Measurements from ENCODE around the gene LCE2D. TPM values are rescaled to one million over a fixed set of nuclear protein-coding genes. Genes with fewer than 3 reads are reported as not detected.

Gene LCE2D, protein sequence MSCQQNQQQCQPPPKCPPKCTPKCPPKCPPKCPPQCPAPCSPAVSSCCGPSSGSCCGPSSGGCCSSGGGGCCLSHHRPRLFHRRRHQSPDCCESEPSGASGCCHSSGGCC
- total RNA-seq (2014; rRNA removed; shearing (Covaris generic)) (not detected in 2 replicates), total RNA-seq (2022) (not detected in 2 replicates), Bru-seq, nascent RNA (not detected), BruChase-seq, experiment 1, labeled RNA remaining after a 6-hour chase (not detected), BruChase-seq, experiment 2, labeled RNA remaining after a 2-hour chase (not detected)
- long read RNA-seq: 0 reads

DNA sequence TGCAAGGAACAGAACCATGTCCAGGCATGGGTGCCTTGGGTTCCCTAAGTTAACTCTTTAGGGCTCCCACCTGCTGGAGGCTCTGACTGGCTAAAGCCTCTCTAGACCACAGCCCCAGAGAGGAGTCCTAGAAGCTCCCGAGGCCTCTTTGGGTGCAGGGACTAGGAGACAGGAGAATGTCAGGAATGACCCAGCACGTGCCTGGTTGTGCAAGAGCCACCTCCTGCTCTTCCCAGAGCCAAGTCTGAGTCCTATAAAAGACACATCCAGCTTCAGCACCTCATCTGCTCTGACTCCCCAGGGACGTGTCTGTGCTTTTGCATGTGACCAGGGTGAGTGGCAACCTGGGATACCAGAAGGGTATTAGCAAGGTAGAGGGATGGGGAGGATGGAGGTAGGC lies at the start of gene LCE2D:
LCE2D (plus strand) TSS at position 283 of the 400 bp plus-strand sequence. CDS start 726 bp downstream, outside the sequence.
- no peak for DNase-seq (ENCODE audit: low spot score)
- Histone ChIP-seq H3K27ac (ENCODE audit: low read depth, low read length, poor library complexity, severe bottlenecking) (no peak within 1 kb of the TSS), H3K4me3 (ENCODE audit: low read depth, low read length, poor library complexity, severe bottlenecking) (no peak within 1 kb of the TSS), H2AFZ (ENCODE audit: low read length) (no peak within 1 kb of the TSS), H3K9me3 (ENCODE audit: low read length) (no peaks in the 10 kb centered on the region), H3K4me1 (ENCODE audit: insufficient read depth, low read length, poor library complexity, severe bottlenecking) (no peaks in the 10 kb centered on the region), H3K36me3 (ENCODE audit: insufficient read depth, low read length) (no peaks in the 10 kb centered on the region), H3K9me2 (ENCODE audit: insufficient read depth, low read length) (no peaks in the 10 kb centered on the region), H3K4me2 (ENCODE audit: low read length) (no peak within 1 kb of the TSS), H4K20me1 (ENCODE audit: insufficient read depth, low read length) (no peaks in the 10 kb centered on the region), H3K79me2 (ENCODE audit: insufficient read depth, low read depth, low read length) (no peaks in the 10 kb centered on the region)
- no TSS peak for BruUV-seq (replicated peaks)
- ChIA-PET POLR2A (no interaction called here), CTCF (ENCODE audit: unreplicated experiment) (no interaction called here)
- intact Hi-C loops (cut with micrococcal nuclease; ENCODE audit: unreplicated experiment): no loop called here
- TF ChIP-seq EZH2phosphoT487 (IDR thresholded peaks at IDR 0.05; ENCODE audit: borderline replicate concordance, low read depth, low read length): no peak
- TF ChIP-seq, protein P1, sequence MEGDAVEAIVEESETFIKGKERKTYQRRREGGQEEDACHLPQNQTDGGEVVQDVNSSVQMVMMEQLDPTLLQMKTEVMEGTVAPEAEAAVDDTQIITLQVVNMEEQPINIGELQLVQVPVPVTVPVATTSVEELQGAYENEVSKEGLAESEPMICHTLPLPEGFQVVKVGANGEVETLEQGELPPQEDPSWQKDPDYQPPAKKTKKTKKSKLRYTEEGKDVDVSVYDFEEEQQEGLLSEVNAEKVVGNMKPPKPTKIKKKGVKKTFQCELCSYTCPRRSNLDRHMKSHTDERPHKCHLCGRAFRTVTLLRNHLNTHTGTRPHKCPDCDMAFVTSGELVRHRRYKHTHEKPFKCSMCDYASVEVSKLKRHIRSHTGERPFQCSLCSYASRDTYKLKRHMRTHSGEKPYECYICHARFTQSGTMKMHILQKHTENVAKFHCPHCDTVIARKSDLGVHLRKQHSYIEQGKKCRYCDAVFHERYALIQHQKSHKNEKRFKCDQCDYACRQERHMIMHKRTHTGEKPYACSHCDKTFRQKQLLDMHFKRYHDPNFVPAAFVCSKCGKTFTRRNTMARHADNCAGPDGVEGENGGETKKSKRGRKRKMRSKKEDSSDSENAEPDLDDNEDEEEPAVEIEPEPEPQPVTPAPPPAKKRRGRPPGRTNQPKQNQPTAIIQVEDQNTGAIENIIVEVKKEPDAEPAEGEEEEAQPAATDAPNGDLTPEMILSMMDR (conservative IDR thresholded peaks at IDR 0.05; ENCODE audit: low read length): no peak

DNA sequence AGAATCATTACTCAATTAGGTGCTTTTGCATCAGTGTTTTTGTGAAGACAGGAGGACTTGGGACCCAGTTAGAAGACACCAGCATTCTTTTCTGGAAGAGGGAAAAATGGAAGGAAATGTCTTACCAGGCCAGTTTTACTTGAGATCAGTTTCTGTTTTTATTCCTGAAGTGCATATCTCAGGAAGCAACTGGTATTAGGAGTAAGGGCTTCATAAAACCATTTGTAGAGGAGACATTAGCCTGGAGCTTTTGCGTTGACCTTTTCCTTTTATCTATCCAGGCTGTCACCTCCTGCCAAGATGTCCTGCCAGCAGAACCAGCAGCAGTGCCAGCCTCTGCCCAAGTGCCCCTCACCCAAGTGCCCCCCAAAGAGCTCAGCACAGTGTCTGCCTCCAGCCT lies 49.7 kb upstream of the LCE2D start, which contains the start of gene LCE3B:
LCE3B (plus strand) TSS at position 301 of the 400 bp plus-strand sequence; CDS start at position 301, 0 bp downstream.
- ChIA-PET POLR2A (no interaction called here), CTCF (ENCODE audit: unreplicated experiment) (no interaction called here)
- Histone ChIP-seq H3K9me2 (ENCODE audit: insufficient read depth, low read length) (no peaks in the 10 kb centered on the region), H3K9me3 (ENCODE audit: low read length) (no peaks in the 10 kb centered on the region), H4K20me1 (ENCODE audit: insufficient read depth, low read length) (no peaks in the 10 kb centered on the region), H3K4me3 (ENCODE audit: low read depth, low read length, poor library complexity, severe bottlenecking) (no peak within 1 kb of the TSS), H3K4me1 (ENCODE audit: insufficient read depth, low read length, poor library complexity, severe bottlenecking) (no peaks in the 10 kb centered on the region), H3K36me3 (ENCODE audit: insufficient read depth, low read length) (no peaks in the 10 kb centered on the region), H3K27ac (ENCODE audit: low read depth, low read length, poor library complexity, severe bottlenecking) (no peak within 1 kb of the TSS), H3K4me2 (ENCODE audit: low read length) (no peak within 1 kb of the TSS), H3K79me2 (ENCODE audit: insufficient read depth, low read depth, low read length) (no peaks in the 10 kb centered on the region), H2AFZ (ENCODE audit: low read length) (no peak within 1 kb of the TSS)
- DNase-seq (ENCODE audit: low spot score): no peak
- no TSS peak for BruUV-seq (replicated peaks)
- TF ChIP-seq, protein P1 (conservative IDR thresholded peaks at IDR 0.05; ENCODE audit: low read length): no peak
- no peak for TF ChIP-seq EZH2phosphoT487 (IDR thresholded peaks at IDR 0.05; ENCODE audit: borderline replicate concordance, low read depth, low read length)
- intact Hi-C loops (cut with micrococcal nuclease; ENCODE audit: unreplicated experiment): no loop called here

DNA sequence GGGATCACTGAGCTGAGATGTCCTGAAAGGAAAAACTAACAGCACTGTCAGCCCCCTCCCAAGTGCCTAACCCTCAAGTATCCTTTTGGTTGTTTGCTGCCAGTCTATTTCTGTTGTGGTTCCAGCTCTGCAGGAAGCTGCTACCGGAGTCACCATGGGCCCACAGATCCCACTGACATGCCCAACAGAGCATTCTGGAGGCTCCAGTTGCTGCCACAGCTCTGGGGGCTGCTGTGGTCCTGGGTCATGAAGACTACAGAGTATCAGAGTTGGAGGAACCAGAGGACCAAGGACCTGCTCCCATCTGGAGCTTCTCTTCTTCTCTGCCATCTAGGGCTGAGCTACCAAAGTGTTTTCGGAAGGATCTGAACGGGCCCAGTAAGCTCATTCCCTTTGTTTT lies 41.2 kb upstream of the LCE2D start:
- CTCF ChIA-PET (ENCODE audit: unreplicated experiment): no interaction called here

More for the DNA sequence above, 41.2 kb upstream of the LCE2D start:
- no peak overlapping the region for H3K27ac ChIP-seq (ENCODE audit: low read depth, low read length, poor library complexity, severe bottlenecking)
- no peak for TF ChIP-seq EZH2phosphoT487 (IDR thresholded peaks at IDR 0.05; ENCODE audit: borderline replicate concordance, low read depth, low read length)
- TF ChIP-seq, protein P1 (conservative IDR thresholded peaks at IDR 0.05; ENCODE audit: low read length): no peak
- no TSS peak for BruUV-seq (replicated peaks)
- no peaks in the 10 kb centered on the region for H3K79me2 ChIP-seq (ENCODE audit: insufficient read depth, low read depth, low read length)
- POLR2A ChIA-PET: no interaction called here
- H2AFZ ChIP-seq (ENCODE audit: low read length): no peak overlapping the region
- H3K4me2 ChIP-seq (ENCODE audit: low read length): no peak overlapping the region
- no peaks in the 10 kb centered on the region for H3K36me3 ChIP-seq (ENCODE audit: insufficient read depth, low read length)
- H3K9me3 ChIP-seq (ENCODE audit: low read length): peaks cover 4% of the 10 kb centered on the region; the same call in 1 of the 2 replicates
- no peak for DNase-seq (ENCODE audit: low spot score)
- intact Hi-C loops (cut with micrococcal nuclease; ENCODE audit: unreplicated experiment): no loop called here
- no peaks in the 10 kb centered on the region for H3K4me1 ChIP-seq (ENCODE audit: insufficient read depth, low read length, poor library complexity, severe bottlenecking)
- H3K9me2 ChIP-seq (ENCODE audit: insufficient read depth, low read length): no peaks in the 10 kb centered on the region
- H3K4me3 ChIP-seq (ENCODE audit: low read depth, low read length, poor library complexity, severe bottlenecking): no peak overlapping the region
- H4K20me1 ChIP-seq (ENCODE audit: insufficient read depth, low read length): no peaks in the 10 kb centered on the region

All from OCI-LY7 (cell line).